Esophagus squamous epithelium (tissue), 5 donors: ENCODE results near the gene DENND6A. TPM values are rescaled to one million over a fixed set of nuclear protein-coding genes. Genes with fewer than 3 reads are reported as not detected.
A peak's percentile ranks its signal among the peaks of the same experiment; 100 is the strongest.

Experiments used
- DNase-seq: peaks from one replicate; lab custom pipeline; 2025; lab: John Stamatoyannopoulos, UW
- H3K27ac ChIP-seq, 4 donors: fragments of 200-600 bp; sonication (generic); one replicate each; pipeline ENCODE4 v1.5.1; 2016 to 2019; ENCODE audit warnings: mild to moderate bottlenecking in 1 of 4
- H3K27me3 ChIP-seq, 4 donors: fragments of 200-600 bp; sonication (generic); 1 replicate in 3 of 4; 2 replicates in 1 of 4; pipeline versions ENCODE4 v1.5.1 to v1.6.0; 2017 to 2021; ENCODE audit warnings: antibody characterized with exemption in 1 of 4
- H3K36me3 ChIP-seq, 3 donors: fragments of 200-600 bp; sonication (generic); one replicate each; pipeline ENCODE4 v1.5.1; 2016 to 2019
- H3K4me1 ChIP-seq, 3 donors: fragments of 200-600 bp; sonication (generic); one replicate each; pipeline ENCODE4 v1.5.1; 2017 to 2019
- H3K4me3 ChIP-seq, 4 donors: fragments of 200-600 bp; sonication (generic); 1 replicate in 3 of 4; 2 replicates in 1 of 4; pipeline ENCODE4 v1.5.1; 2016 to 2019; ENCODE audit warnings: mild to moderate bottlenecking in 2 of 4, moderate library complexity in 1 of 4
- H3K9me3 ChIP-seq, 3 donors: fragments of 200-600 bp; sonication (generic); one replicate each; pipeline ENCODE4 v1.5.1; 2016 to 2019
- CTCF ChIP-seq, 6 experiments: fragments of 450-650 bp in 4 of 6; fragments of 200-600 bp in 2 of 6; sonication (generic) in 2 of 6; IDR thresholded peaks; one replicate each; pipeline ENCODE4 v1.5.1; 2016 to 2019; ENCODE audit warnings: antibody characterized with exemption in 6 of 6, mild to moderate bottlenecking in 4 of 6, moderate library complexity in 4 of 6
- POLR2A ChIP-seq, 4 donors: fragments of 450-650 bp; IDR thresholded peaks; one replicate each; pipeline ENCODE4 v1.6.1; 2017; ENCODE audit warnings: antibody characterized with exemption in 4 of 4, mild to moderate bottlenecking in 4 of 4, moderate library complexity in 3 of 4
- WGBS, 2 donors: methylation state at CpG; one replicate each; pipeline ENCODE4 v1.1.5; 2018; 5-methylcytosine and 5-hydroxymethylcytosine counted together
- intact Hi-C: fragments of 100-400 bp; cut with DNase I; formaldehyde crosslinking; loops from one replicate; pipeline ENCODE4 v1.15.0; 2022
- total RNA-seq, 4 donors: library from RNA; depleted of rRNA; stranded (reverse); fragments of >200 nt; gene quantifications; one replicate each; pipeline ENCODE4 v1.1.0, GENCODE V29; 2016
- donor health status: DM: yes; HTN: yes; CAD: no.

Gene DENND6A
- total RNA-seq, 4 donors from 2014 or later, result 18.6 to 36.0 (median 24.4) TPM

GRCh38 chr3:57659806-57660439, 33.0 kb downstream of the DENND6A start:
- no peak overlapping the region for H3K4me3 ChIP-seq
- no peak for DNase-seq
- WGBS, 2 donors, result 97% methylated on average over 2 to 4 of the region's 4 CpGs
- no peaks in the 10 kb centered on the region for H3K9me3 ChIP-seq
- H3K27ac ChIP-seq, result peak overlapping the region in 2 of 4 donors; percentile 48 to 76
- peaks cover 0 to 77% (median 6%) of the 10 kb centered on the region in 3 donors for H3K36me3 ChIP-seq
- intact Hi-C loops, result no loop called here
- TF ChIP-seq POLR2A (IDR thresholded peaks at IDR 0.05) (no peak), CTCF (IDR thresholded peaks at IDR 0.05) (no peak)
- H3K27me3 ChIP-seq, result no peaks in the 10 kb centered on the region
- peaks cover 4 to 19% (median 6%) of the 10 kb centered on the region in 3 donors for H3K4me1 ChIP-seq

- WGBS, 2 donors, result 24 to 48% methylated on average over 1 of the region's 1 CpG
- TF ChIP-seq POLR2A (IDR thresholded peaks at IDR 0.05), result no peak
- no peak for TF ChIP-seq CTCF (IDR thresholded peaks at IDR 0.05)
- intact Hi-C loops, result no loop called here
- H3K27me3 ChIP-seq, result no peaks in the 10 kb centered on the region
- peak overlapping the region; percentile 20 to 76 (median 58) for H3K27ac ChIP-seq
- H3K4me3 ChIP-seq, result no peak overlapping the region
- peaks cover 3 to 77% (median 6%) of the 10 kb centered on the region in 3 donors for H3K36me3 ChIP-seq
- DNase-seq, result no peak
- H3K4me1 ChIP-seq, result peaks cover 4 to 19% (median 6%) of the 10 kb centered on the region in 3 donors
- H3K9me3 ChIP-seq, result no peaks in the 10 kb centered on the region
These were observed 33.7 kb downstream of the DENND6A start for GRCh38 chr3:57659004-57659673.

- Histone ChIP-seq H3K27ac (peak overlapping the region in 3 of 4 donors; percentile 48 to 76 (median 68)), H3K36me3 (peaks cover 3 to 79% (median 6%) of the 10 kb centered on the region in 3 donors), H3K27me3 (no peaks in the 10 kb centered on the region), H3K4me3 (no peak overlapping the region), H3K4me1 (peaks cover 4 to 19% (median 6%) of the 10 kb centered on the region in 3 donors), H3K9me3 (no peaks in the 10 kb centered on the region)
- intact Hi-C loops, result no loop called here
- TF ChIP-seq POLR2A (IDR thresholded peaks at IDR 0.05), result no peak
- no peak for TF ChIP-seq CTCF (IDR thresholded peaks at IDR 0.05)
- no peak for DNase-seq
These were observed 34.3 kb downstream of the DENND6A start for GRCh38 chr3:57658536-57658935.

DNA sequence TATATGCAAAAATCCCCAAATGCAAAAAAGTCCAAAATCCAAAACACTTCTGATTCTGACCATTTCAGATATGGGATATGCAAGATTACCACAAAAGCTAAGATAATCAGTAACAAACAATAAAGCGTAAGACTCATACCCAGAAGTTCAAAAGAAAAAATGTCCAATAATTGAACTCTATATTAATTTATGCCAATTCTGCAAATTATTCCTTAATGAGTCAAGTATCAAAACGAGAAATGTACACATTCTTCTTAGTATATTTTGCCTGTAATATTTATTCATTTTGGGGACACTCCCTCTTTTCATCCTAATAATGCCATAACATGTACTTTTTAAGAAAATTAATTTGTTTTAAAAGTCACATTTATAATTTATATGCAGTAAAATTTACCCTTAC, 37.1 kb downstream of the DENND6A start:
- no peak for TF ChIP-seq POLR2A (IDR thresholded peaks at IDR 0.05)
- TF ChIP-seq CTCF (IDR thresholded peaks at IDR 0.05), result no peak
- WGBS, 2 donors, result 81 to 83% methylated on average over 2 of the region's 2 CpGs
- no peaks in the 10 kb centered on the region for H3K9me3 ChIP-seq
- H3K4me3 ChIP-seq, result no peak overlapping the region
- peaks cover 4 to 19% (median 6%) of the 10 kb centered on the region in 3 donors for H3K4me1 ChIP-seq
- H3K27me3 ChIP-seq, result no peaks in the 10 kb centered on the region
- H3K36me3 ChIP-seq, result peaks cover 0 to 88% (median 3%) of the 10 kb centered on the region in 3 donors
- intact Hi-C loops, result no loop called here
- no peak overlapping the region for H3K27ac ChIP-seq
- DNase-seq, result no peak

- Histone ChIP-seq H3K27me3 (no peaks in the 10 kb centered on the region), H3K4me1 (peaks cover 2 to 13% (median 4%) of the 10 kb centered on the region in 3 donors), H3K4me3 (no peak overlapping the region), H3K36me3 (peaks cover 0 to 89% (median 3%) of the 10 kb centered on the region in 3 donors), H3K9me3 (no peaks in the 10 kb centered on the region), H3K27ac (no peak overlapping the region)
- TF ChIP-seq CTCF (IDR thresholded peaks at IDR 0.05), result no peak
- TF ChIP-seq POLR2A (IDR thresholded peaks at IDR 0.05), result no peak
- WGBS, 2 donors, result 67 to 94% methylated on average over 1 of the region's 1 CpG
- intact Hi-C loops, result no loop called here
- DNase-seq, result no peak
These were observed 38.6 kb downstream of the DENND6A start for GRCh38 chr3:57654267-57654666.
